SK-N-SH treated with all-trans-retinoic acid at 6 μM for 48 hours (cell line): ENCODE measurements around the gene C17orf107.

Experiments
- ATAC-seq: fragments of 200-7000 bp; cut with Tn5 transposase; 3 replicates; pipeline ENCODE4 v1.9.1; 2020; ENCODE audit warnings: mild to moderate bottlenecking, moderate library complexity
- ARNTL ChIP-seq: fragments of 450-650 bp; formaldehyde crosslinking; IDR thresholded peaks from 2 replicates; pipeline ENCODE4 v1.5.0; 2020; ENCODE audit warnings: low read depth, mild to moderate bottlenecking, moderate library complexity, borderline replicate concordance
- BACH2 ChIP-seq: fragments of 250-450 bp; sonication (Bioruptor Pico); IDR thresholded peaks from 2 replicates; pipeline ENCODE4 v1.9.0; 2021; ENCODE audit warnings: mild to moderate bottlenecking, borderline replicate concordance
- CSDC2 ChIP-seq: fragments of 250-450 bp; sonication (Bioruptor Pico); IDR thresholded peaks from 2 replicates; pipeline ENCODE4 v1.5.0; 2020; ENCODE audit warnings: mild to moderate bottlenecking, moderate library complexity
- ESRRG ChIP-seq: fragments of 250-450 bp; sonication (Bioruptor Pico); IDR thresholded peaks from 2 replicates; pipeline ENCODE4 v1.6.1; 2021; ENCODE audit warnings: mild to moderate bottlenecking
- ISL1 ChIP-seq: fragments of 250-450 bp; sonication (Bioruptor Pico); IDR thresholded peaks from 2 replicates; pipeline ENCODE4 v2.1.2; 2022; ENCODE audit warnings: mild to moderate bottlenecking, moderate library complexity
- OSR1 ChIP-seq: fragments of 250-450 bp; sonication (Bioruptor Pico); IDR thresholded peaks from 2 replicates; pipeline ENCODE4 v1.8.0; 2022; ENCODE audit warnings: moderate library complexity, mild to moderate bottlenecking, inconsistent platforms
- PATZ1 ChIP-seq: fragments of 250-450 bp; sonication (Bioruptor Pico); IDR thresholded peaks from 2 replicates; pipeline ENCODE4 v1.8.0; 2020; ENCODE audit warnings: mild to moderate bottlenecking, moderate library complexity, borderline replicate concordance
- POU6F1 ChIP-seq: fragments of 250-450 bp; sonication (Bioruptor Pico); IDR thresholded peaks from 2 replicates; pipeline ENCODE4 v1.8.0; 2021; ENCODE audit warnings: low read depth, mild to moderate bottlenecking, moderate library complexity, borderline replicate concordance
- SNAI2 ChIP-seq: fragments of 250-450 bp; sonication (Bioruptor Pico); IDR thresholded peaks from 2 replicates; pipeline ENCODE4 v1.5.0; 2020; ENCODE audit warnings: mild to moderate bottlenecking, moderate library complexity
- TOX ChIP-seq: fragments of 250-450 bp; sonication (Bioruptor Pico); IDR thresholded peaks from 2 replicates; pipeline ENCODE4 v1.8.0; 2021; ENCODE audit warnings: mild to moderate bottlenecking, moderate library complexity, borderline replicate concordance
- ZFP3 ChIP-seq: fragments of 250-450 bp; sonication (Bioruptor Pico); IDR thresholded peaks from 2 replicates; pipeline ENCODE4 v1.5.0; 2020; ENCODE audit warnings: mild to moderate bottlenecking, moderate library complexity
- ZFP30 ChIP-seq: fragments of 450-650 bp; formaldehyde crosslinking; IDR thresholded peaks from 2 replicates; pipeline ENCODE4 v1.5.0; 2022; ENCODE audit warnings: mild to moderate bottlenecking, moderate library complexity
- ZNF565 ChIP-seq: fragments of 450-650 bp; formaldehyde crosslinking; conservative IDR thresholded peaks from 2 replicates; pipeline ENCODE4 v1.5.0; 2020; ENCODE audit warnings: low read depth, mild to moderate bottlenecking, moderate library complexity
- ZNF8 ChIP-seq: fragments of 450-650 bp; formaldehyde crosslinking; IDR thresholded peaks from 2 replicates; pipeline ENCODE4 v1.5.0; 2020; ENCODE audit warnings: mild to moderate bottlenecking, moderate library complexity
- TF ChIP-seq, protein P1 (sequence below): fragments of 250-450 bp; sonication (Bioruptor Pico); IDR thresholded peaks from 2 replicates; pipeline ENCODE4 v1.5.1; 2021; ENCODE audit warnings: mild to moderate bottlenecking, moderate library complexity
- TF ChIP-seq, protein P2 (sequence below): fragments of 250-450 bp; sonication (Bioruptor Pico); IDR thresholded peaks from 2 replicates; pipeline ENCODE4 v1.5.1; 2020; ENCODE audit warnings: low read depth, mild to moderate bottlenecking, moderate library complexity
- TF ChIP-seq, protein P3 (sequence below): fragments of 250-450 bp; sonication (Bioruptor Pico); IDR thresholded peaks from 2 replicates; pipeline ENCODE4 v1.5.0; 2020; ENCODE audit warnings: mild to moderate bottlenecking, moderate library complexity

C17orf107 gene

GRCh38 chr17:4891411-4892410 lies 7.6 kb upstream of the C17orf107 start:
- TF ChIP-seq OSR1 (CRISPR knock-in tag) (no peak), ARNTL (CRISPR knock-in tag) (no peak)
- TF ChIP-seq, all 23 proteins: peak for 0
- no peak for ATAC-seq

DNA sequence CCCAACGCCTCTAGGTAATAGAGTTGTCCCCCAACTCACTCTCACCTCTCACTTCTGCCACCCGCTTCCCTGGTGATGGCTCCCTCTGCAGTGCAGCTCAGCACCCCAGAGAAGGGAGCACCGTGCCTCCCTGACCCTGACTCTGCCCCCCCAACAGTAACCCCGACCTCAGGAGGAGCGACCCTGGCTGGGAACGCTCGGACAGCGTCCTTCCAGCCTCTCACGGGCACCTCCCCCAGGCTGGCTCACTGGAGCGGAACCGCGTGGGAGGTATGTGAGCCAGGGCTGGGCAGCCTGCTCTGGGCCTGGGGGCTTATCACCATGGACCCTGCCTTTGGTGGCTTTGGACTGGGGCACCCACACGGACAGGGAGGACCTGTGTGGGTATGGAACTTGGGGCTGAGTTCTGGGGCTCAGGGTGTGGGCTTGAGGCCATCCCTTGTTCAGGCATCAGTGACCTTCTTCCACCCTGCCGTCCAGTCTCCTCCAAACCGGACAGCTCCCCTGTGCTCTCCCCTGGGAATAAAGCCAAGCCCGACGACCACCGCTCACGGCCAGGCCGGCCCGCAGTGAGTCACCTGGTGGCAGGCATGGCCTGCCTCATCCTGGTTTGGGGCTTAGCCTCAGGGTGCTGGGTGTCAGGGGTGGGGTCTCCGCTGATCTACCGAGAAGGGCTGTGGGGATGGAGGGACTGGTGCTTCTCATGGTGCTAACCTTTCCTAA lies 6.7 kb upstream of the C17orf107 start:
- ATAC-seq = no peak
- TF ChIP-seq, protein P1, sequence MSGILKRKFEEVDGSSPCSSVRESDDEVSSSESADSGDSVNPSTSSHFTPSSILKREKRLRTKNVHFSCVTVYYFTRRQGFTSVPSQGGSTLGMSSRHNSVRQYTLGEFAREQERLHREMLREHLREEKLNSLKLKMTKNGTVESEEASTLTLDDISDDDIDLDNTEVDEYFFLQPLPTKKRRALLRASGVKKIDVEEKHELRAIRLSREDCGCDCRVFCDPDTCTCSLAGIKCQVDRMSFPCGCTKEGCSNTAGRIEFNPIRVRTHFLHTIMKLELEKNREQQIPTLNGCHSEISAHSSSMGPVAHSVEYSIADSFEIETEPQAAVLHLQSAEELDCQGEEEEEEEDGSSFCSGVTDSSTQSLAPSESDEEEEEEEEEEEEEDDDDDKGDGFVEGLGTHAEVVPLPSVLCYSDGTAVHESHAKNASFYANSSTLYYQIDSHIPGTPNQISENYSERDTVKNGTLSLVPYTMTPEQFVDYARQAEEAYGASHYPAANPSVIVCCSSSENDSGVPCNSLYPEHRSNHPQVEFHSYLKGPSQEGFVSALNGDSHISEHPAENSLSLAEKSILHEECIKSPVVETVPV (CRISPR knock-in tag) = no peak
- TF ChIP-seq POU6F1 (CRISPR knock-in tag) = no peak
- TF ChIP-seq CSDC2 = no peak
- TF ChIP-seq, protein P2, sequence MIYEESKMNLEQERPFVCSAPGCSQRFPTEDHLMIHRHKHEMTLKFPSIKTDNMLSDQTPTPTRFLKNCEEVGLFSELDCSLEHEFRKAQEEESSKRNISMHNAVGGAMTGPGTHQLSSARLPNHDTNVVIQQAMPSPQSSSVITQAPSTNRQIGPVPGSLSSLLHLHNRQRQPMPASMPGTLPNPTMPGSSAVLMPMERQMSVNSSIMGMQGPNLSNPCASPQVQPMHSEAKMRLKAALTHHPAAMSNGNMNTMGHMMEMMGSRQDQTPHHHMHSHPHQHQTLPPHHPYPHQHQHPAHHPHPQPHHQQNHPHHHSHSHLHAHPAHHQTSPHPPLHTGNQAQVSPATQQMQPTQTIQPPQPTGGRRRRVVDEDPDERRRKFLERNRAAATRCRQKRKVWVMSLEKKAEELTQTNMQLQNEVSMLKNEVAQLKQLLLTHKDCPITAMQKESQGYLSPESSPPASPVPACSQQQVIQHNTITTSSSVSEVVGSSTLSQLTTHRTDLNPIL (CRISPR knock-in tag) = no peak

DNA sequence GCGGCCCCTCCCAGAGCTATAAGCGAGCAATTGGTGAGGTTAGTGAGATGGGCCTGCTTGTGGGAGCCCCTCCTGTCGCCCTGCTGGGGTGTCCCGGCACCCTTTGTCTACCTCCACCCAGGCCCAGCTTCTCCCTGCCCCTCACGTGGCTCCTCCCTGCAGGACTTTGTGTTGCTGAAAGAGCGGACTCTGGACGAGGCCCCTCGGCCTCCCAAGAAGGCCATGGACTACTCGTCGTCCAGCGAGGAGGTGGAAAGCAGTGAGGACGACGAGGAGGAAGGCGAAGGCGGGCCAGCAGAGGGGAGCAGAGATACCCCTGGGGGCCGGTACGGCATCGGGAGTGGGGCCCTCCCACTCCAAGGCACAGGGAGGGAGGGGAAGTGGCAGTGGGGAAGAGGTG lies 6.1 kb upstream of the C17orf107 start:
- ATAC-seq = no peak

DNA sequence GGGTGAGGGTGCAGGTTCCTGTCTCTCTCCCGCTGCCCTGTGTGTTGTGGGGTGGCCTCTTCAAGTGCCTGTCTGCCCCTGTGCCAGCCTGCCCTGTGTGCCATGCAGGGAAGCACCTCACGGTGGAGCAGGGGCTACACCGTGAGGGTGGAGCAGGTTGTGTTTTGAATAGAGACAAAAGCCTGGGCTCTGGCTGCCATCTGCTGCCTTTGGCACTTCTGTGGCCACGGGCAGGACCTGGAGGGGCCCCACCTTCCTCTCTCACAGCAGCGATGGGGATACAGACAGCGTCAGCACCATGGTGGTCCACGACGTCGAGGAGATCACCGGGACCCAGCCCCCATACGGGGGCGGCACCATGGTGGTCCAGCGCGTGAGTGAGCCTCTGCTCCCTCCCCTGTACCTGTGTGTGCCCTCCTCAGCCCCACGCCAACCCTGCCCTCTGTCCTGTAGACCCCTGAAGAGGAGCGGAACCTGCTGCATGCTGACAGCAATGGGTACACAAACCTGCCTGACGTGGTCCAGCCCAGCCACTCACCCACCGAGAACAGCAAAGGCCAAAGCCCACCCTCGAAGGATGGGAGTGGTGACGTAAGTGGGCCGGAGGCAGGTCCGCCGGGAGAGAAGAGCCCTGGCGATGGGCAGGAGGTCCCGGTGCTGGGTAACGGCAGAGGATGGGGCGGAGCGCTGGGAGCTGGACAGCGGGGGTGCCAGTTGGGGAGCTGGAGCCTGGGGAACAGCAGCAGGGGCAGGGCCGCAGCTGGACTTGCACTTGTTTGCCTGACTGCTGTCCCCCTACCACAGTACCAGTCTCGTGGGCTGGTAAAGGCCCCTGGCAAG lies 5.4 kb upstream of the C17orf107 start:
- no peak for ATAC-seq
- TF ChIP-seq ARNTL (CRISPR knock-in tag) (no peak), BACH2 (no peak), PATZ1 (CRISPR knock-in tag) (no peak), CSDC2 (no peak), ZFP30 (CRISPR knock-in tag) (no peak), ZNF8 (no peak), ISL1 (CRISPR knock-in tag) (no peak), ESRRG (CRISPR knock-in tag) (no peak)
- TF ChIP-seq, protein P3, sequence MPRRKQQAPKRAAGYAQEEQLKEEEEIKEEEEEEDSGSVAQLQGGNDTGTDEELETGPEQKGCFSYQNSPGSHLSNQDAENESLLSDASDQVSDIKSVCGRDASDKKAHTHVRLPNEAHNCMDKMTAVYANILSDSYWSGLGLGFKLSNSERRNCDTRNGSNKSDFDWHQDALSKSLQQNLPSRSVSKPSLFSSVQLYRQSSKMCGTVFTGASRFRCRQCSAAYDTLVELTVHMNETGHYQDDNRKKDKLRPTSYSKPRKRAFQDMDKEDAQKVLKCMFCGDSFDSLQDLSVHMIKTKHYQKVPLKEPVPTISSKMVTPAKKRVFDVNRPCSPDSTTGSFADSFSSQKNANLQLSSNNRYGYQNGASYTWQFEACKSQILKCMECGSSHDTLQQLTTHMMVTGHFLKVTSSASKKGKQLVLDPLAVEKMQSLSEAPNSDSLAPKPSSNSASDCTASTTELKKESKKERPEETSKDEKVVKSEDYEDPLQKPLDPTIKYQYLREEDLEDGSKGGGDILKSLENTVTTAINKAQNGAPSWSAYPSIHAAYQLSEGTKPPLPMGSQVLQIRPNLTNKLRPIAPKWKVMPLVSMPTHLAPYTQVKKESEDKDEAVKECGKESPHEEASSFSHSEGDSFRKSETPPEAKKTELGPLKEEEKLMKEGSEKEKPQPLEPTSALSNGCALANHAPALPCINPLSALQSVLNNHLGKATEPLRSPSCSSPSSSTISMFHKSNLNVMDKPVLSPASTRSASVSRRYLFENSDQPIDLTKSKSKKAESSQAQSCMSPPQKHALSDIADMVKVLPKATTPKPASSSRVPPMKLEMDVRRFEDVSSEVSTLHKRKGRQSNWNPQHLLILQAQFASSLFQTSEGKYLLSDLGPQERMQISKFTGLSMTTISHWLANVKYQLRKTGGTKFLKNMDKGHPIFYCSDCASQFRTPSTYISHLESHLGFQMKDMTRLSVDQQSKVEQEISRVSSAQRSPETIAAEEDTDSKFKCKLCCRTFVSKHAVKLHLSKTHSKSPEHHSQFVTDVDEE = no peak

More for the DNA sequence above, 6.1 kb upstream of the C17orf107 start:
- TF ChIP-seq POU6F1 (CRISPR knock-in tag) = no peak
- no peak for TF ChIP-seq ZFP3 (CRISPR knock-in tag)
- no peak for TF ChIP-seq SNAI2
- TF ChIP-seq, protein P1 (CRISPR knock-in tag) = no peak
- no peak for TF ChIP-seq TOX
- TF ChIP-seq ZNF8 = no peak
- TF ChIP-seq ISL1 (CRISPR knock-in tag) = no peak
- TF ChIP-seq ZNF565 (CRISPR knock-in tag) = no peak
- no peak for TF ChIP-seq CSDC2
